HG03280 (cell line): Measurements from ENCODE around the gene SEMA4C.
"Not testable (repeated sequence)": the region's sequence is repeated elsewhere in the genome, so short reads cannot be mapped to it uniquely, and the experiment has no call there.

Experiments
- ATAC-seq: cut with Tn5 transposase; IDR thresholded peaks from one replicate; pipeline ENCODE4 v1.9.1; 2021; ENCODE audit warnings: mild to moderate bottlenecking, moderate library complexity; ENCODE audit not compliant: unreplicated experiment

The SEMA4C gene

GRCh38 chr2:96867756-96868554 is 1.9 kb downstream of the SEMA4C start:
- peak; percentile 20 for ATAC-seq

- no peak for ATAC-seq
Measured at GRCh38 chr2:96866986-96867755, 2.7 kb downstream of the SEMA4C start.

- no peak for ATAC-seq
Measured at GRCh38 chr2:96866586-96866985, 3.3 kb downstream of the SEMA4C start.

- no peak for ATAC-seq
Measured at GRCh38 chr2:96866149-96866548, 3.7 kb downstream of the SEMA4C start.

DNA sequence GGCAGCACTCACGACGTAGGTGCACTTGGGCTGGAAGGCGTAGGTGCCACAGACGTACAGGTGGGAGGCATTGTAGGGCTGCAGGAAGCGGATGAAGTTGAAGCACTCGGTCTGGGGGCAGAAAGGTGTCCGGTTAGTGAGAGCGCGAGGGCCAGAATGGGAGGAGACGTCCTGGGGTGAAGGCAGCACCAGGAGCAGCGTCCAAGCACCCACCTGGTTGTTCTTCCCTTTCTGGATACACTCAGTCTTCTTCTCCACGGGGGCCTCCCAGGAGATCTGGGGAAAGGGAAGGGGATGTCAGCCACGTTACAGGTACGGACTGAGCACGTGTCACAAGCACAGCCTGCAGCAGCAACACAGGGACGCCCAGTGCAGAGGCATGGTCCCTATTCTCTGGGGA is 4.2 kb downstream of the SEMA4C start:
- no peak for ATAC-seq

- ATAC-seq = no peak
Measured at GRCh38 chr2:96864343-96865091, 5.4 kb downstream of the SEMA4C start.

DNA sequence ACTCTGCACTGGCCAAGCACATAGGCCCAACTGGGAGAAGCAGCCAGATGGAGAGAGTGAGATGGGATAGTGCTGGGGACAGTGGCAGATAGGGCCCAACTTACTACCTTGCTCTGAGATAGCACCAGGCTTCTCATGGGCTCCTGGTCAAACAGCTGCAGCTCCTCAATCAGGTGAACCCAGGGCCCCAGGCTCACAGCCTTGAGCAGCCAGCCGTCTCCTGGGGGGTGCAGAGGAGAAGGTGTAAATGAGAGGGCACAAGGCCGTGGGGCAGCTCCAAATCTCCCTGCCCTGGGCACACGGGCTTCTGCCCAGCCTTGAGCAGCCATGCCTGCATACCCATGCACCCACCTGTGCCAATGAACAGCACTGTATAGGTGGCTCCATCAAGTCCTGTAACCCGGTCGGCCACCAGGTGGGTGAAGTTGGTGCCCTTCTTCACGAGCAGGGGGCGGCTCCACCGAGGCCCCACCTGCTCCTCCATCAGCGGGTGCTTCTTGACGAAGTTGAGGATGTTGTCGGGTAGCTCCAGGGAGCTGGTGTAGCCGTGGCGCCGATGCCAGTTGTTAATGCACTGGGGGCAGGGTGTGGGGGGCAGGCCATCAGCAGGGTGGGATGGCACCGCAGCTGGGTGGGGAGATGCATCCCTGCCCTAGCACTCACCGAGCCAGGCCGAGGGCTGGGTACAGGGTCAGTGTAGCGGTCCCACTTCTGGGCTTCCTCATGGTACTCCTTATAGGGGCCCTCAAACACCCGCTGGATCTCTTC is 6.1 kb downstream of the SEMA4C start:
- ATAC-seq = no peak

DNA sequence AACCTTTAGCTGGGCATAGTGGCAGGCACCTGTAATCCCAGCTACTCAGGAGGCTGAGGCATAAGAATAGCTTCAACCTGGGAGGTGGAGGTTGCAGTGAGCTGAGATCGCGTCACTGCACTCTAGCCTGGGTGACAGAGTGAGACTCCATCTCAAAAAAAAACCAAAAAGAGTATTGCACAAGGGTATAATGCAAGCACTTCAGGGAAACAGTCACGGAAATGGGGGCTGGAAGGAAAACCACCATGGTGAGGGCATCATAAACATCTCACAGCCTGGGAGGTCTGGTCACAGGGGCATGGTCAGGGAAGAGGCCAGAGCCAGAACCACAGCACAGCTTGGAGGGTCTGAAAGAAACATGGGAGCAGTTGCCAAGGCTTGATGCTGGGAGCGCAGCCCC is 6.8 kb downstream of the SEMA4C start:
- ATAC-seq = not testable (repeated sequence)

GRCh38 chr2:96861074-96861473 is 8.8 kb downstream of the SEMA4C start:
- no peak for ATAC-seq

DNA sequence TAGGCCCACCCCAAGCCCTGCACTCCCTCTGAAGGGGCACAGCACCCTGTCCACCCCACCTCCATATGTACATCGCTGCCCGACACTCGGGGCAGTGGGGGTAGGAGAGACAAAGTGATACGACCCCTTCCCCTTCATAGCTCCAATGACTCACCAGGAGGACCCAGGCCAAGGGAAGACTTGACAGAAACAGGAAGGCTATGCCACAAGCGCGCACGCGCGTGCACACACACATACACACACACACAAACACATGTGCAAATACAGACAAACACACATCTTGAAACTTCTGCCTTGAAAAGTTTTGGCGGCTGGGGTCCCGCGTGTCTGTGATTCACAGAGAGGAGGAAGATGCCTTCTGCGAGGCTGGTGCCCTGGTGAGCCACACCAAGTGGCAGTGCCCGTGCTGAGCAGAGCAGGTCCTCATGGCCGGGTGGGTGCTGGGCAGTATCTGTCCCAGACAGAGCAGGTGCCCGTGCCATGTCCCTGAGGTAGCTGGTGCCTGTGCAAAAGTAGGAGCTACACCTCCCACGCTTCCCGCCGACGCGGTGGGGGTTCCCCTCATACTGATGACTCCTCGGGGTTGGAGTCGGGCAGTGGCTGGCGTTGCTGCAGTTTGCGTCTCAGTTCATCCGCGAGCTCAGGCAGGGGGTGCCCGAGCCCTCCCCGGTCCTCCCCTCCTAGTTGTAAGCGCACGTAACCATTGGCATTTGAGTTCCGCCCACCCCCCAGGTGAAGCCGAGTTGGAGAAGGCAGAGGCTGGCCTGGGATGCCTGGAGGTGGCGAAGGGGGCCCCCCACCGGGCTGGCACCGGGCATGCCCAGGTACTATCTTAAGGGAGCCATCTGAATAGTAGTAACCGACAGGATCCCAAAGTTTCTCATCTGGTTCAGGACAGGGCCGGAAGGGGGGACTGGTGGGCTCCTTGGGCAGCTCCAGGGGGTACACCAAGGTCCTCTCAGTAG is 9.5 kb downstream of the SEMA4C start:
- no peak for ATAC-seq

DNA sequence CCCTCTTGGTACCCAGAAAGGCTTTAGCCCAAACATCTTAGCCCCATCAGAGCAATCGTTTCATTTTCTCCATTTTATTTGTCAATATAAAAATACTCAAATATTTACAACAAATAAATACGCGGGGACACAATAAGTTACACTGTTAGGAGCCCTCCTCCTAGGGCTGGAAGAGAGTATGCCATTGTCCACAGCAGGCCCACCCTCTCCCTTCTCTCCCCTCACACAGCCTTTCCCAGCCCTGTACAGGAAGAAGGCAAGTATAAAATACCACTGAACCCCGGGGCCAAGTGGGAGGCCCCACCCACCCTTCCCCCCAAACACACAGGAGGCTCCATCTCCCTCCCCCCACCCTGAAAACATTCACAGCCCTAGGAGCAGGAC is 10.2 kb downstream of the SEMA4C start:
- ATAC-seq = no peak

GRCh38 chr2:96859099-96859649 is 10.7 kb downstream of the SEMA4C start:
- no peak for ATAC-seq

DNA sequence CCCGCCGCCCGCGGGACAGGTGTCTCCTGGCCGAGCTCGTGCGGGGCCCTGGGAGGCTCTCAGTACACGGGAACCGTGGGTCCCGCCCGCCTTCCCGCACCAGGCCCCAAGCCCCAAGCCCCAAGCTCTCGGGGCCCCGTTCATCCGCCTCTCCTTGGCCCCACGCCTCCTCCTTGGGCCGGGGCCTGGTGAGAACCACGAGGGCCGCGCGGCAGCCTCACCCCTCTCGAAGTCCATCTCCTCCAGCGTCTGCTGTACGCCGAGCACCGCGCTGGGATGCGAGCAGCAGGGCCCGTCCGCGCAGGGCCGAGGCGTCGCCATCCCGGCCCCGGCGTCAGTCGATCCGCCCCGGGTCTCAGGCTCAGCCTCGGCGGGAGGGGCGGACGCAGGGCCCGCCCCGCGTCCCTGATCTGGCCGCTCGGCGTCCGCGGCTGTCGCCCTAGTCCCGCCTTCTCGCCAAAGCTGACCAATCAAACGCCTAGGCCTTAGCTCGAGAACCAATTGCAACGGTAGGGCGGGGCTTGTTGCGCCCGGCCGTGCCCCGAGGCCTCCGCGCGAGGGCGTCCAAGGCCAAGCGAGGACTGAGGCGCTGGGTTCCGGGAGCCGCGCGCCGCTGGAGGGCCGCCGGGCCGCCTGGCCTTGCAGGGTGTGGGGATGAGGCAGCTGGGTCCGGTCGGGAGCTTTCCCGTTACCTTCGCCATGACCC is 12.1 kb downstream of the SEMA4C start, which contains the start of gene ANKRD39:
Gene ANKRD39, minus strand, starts transcription at position 350 of the 706 bp plus-strand sequence. Its CDS starts 29 bp downstream, at position 321.
- peak; percentile 92 for ATAC-seq

DNA sequence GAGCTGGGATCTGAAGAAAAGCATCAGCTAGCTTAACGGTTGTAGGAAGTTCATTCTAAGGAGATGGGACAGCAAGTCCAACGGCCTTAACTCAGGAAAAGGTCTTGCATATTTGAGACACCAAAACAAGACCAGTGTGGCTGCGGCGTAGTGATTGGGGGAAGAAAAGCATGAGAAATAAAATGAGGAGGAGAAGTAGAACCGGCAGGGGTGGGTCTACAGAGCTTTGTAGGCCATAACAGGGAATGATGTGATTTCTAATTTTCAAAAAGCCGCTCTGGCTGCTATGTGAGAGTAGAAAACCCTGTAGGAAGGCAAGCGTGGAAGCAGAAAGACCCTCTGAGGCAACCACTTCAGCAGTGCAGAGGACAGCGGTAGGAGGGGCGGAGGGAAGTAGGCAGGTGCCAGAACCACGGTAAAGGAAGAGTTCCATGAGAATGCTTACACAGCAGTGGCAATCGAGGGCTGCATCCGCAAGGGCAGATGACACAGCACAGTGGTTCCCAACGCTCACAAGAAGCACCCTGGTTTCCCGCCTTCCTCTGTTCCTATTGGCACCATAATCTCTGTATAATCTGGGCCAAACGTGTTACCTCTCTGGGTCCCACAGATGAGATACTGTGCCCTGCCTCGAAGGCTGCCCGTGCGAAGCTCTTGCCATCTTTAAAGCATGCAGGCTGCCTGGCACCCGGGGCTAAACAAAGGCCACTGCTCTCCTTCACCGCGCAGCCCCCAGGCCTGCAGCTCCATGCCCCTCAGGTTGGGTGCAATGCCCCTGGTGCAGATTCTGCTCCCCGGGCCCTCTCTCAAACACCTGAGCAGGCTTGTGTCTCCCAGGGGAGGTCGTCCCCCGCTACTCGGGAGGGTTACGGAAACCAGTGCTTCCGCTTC is 12.9 kb downstream of the SEMA4C start:
- no peak for ATAC-seq

- ATAC-seq = no peak
Measured at GRCh38 chr2:96853321-96853720, 16.6 kb downstream of the SEMA4C start.

DNA sequence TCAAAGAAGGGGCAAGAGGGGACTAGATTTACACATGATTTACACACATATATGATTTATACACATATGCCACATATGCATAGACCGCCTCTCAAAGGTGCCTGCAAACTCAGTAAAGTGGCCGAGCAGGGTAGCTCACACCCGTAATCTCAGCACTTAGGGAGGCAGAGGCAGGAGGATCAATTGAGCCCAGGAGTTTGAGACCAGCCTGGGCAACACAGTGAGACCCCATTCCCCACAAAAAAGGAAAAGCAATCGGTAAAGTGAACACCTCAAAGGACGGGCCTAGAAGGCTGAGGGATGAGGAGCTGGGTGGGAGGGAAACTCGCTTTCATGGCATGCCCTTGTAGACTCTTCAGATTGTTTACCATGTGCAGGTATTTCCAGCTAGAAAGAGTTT is 17.2 kb downstream of the SEMA4C start:
- ATAC-seq = no peak

- ATAC-seq = no peak
Measured at GRCh38 chr2:96848264-96848663, 21.6 kb downstream of the SEMA4C start.

DNA sequence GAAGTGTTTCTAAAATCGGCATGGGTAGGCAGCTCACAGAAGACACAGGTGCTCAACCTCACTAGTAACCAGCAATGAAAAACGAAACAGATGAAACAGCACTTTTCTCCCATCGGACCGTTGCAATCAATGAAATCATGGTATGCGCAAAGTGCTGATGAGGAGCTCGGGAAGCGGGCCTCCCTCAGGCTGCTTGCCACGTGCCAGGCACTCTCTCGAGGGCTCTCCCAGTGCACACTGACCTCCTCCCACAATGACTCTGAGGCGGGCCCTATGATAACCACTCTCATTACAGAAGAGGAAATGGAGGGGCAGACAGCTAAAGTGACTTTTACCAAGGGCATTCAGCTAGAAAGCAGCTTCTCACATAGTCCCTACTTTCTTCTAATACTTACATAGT is 22.3 kb downstream of the SEMA4C start:
- ATAC-seq = no peak
